Heart left ventricle (tissue), 16 donors: Measurements from ENCODE around the gene KANK4. TPM values are rescaled to one million over a fixed set of nuclear protein-coding genes. Genes with fewer than 3 reads are reported as not detected.

Experiments used
- ATAC-seq, 4 donors: fragments of 200-7000 bp; cut with Tn5 transposase; one replicate each; pipeline ENCODE4 v1.9.1; 2020 to 2022; ENCODE audit warnings: moderate library complexity in 4 of 4, mild to moderate bottlenecking in 3 of 4, moderate number of reproducible peaks in 1 of 4
- DNase-seq, 5 donors: peaks; one replicate each; pipeline ENCODE4 v3.0.0-alpha.2; 2020
- H3K27ac ChIP-seq, 12 donors: fragments of 200-600 bp; sonication (generic) in 4 of 12; one replicate each; pipeline versions ENCODE4 v1.5.0 to v1.8.0; 2016 to 2022; ENCODE audit warnings: mild to moderate bottlenecking in 2 of 12
- H3K27me3 ChIP-seq, 9 donors: fragments of 200-600 bp; sonication (generic) in 2 of 9; one replicate each; pipeline versions ENCODE4 v1.5.1 to v1.8.0; 2016 to 2022; ENCODE audit warnings: mild to moderate bottlenecking in 3 of 9
- H3K36me3 ChIP-seq, 9 donors: fragments of 200-600 bp; sonication (generic) in 2 of 9; one replicate each; pipeline versions ENCODE4 v1.5.0 to v1.8.0; 2018 to 2022; ENCODE audit warnings: mild to moderate bottlenecking in 2 of 9
- H3K4me1 ChIP-seq, 12 donors: fragments of 200-600 bp; sonication (generic) in 4 of 12; one replicate each; pipeline versions ENCODE4 v1.5.0 to v1.8.0; 2016 to 2022; ENCODE audit warnings: mild to moderate bottlenecking in 3 of 12
- H3K4me3 ChIP-seq, 12 donors: fragments of 200-600 bp; sonication (generic) in 4 of 12; one replicate each; pipeline versions ENCODE4 v1.5.0 to v1.8.0; 2017 to 2022; ENCODE audit warnings: mild to moderate bottlenecking in 9 of 12, moderate library complexity in 4 of 12
- H3K9me3 ChIP-seq, 12 donors: fragments of 200-600 bp; sonication (generic) in 4 of 12; one replicate each; pipeline versions ENCODE4 v1.5.0 to v1.8.0; 2016 to 2022; ENCODE audit warnings: mild to moderate bottlenecking in 1 of 12
- CTCF ChIP-seq, 12 donors: fragments of 200-600 bp; sonication (generic) in 4 of 12; IDR thresholded peaks; one replicate each; pipeline versions ENCODE4 v1.5.0 to v1.8.0; 2018 to 2022; ENCODE audit warnings: antibody characterized with exemption in 12 of 12, mild to moderate bottlenecking in 5 of 12
- POLR2A ChIP-seq, 2 donors: fragments of 450-650 bp; IDR thresholded peaks; one replicate each; pipeline ENCODE4 v1.6.1; 2017; ENCODE audit warnings: antibody characterized with exemption in 2 of 2, mild to moderate bottlenecking in 2 of 2, moderate library complexity in 2 of 2
- WGBS, 4 donors: extraction: QIAGEN DNeasy Blood & Tissue Kit in 2 of 4; methylation state at CpG; one replicate each; pipeline versions ENCODE4 v1.1.5 to v1.1.7; 2013 to 2018; 5-methylcytosine and 5-hydroxymethylcytosine counted together
- intact Hi-C, 10 donors: fragments of 100-400 bp; cut with DNase I; formaldehyde crosslinking; loops; one replicate each; pipeline versions ENCODE4 v1.11.1 to v1.14.2; 2022
- polyA plus RNA-seq, 2 donors: library from polyadenylated mRNA; stranded (reverse); fragments of 200-250 nt; gene quantifications; one replicate each; pipeline ENCODE4 v1.2.3, GENCODE V29; 2013
- total RNA-seq, 9 donors: library from RNA; depleted of rRNA in 2 of 9; stranded (reverse); fragments of >200 nt in 2 of 9; fragmentation: NEBNext Ultra II Directional in 3 of 9; extraction: Animal tissue kit (Norgen Biotek cat#: 25700) in 3 of 9; gene quantifications; one replicate each; pipeline versions ENCODE4 v1.1.0 to v1.2.4, GENCODE V29; 2016 to 2023
- donor health status: ischemic (EF 13 %, LVEDD 7.1; RV severe dilation, severe dysfunction).
- donor health status: healthy with polysubstance abuse.
- donor health status: DM: no; HTN: yes; CAD: no.
- donor health status: DM: no; HTN: no; CAD: no.
- donor health status: ischemic (EF 25% LVEDD 6.9; RV normal size, moderate dysfunction).
- donor health status: ischemic (EF 25% LVEDD 5.7; RV mildly dilated, moderate dysfunction).
- donor health status: healthy.
- donor health status: DM: yes; HTN: yes; CAD: no.
- donor health status: ischemic (EF 35%, LVEDD 5.7; RV mildly dilated, moderate dysfunction).
- donor health status: nonischemic (EF 11% LVEDD 7.7; RV severe dilation, severe dysfunction).
- donor health status: DM: yes; HTN: yes; CAD: no.
- donor health status: PGD.
- donor health status: ischemic (EF 29% LVEDD 5.4; RV normal size, mild dysfunction).
- donor health status: nonischemic (EF 23%, LVEDD 6.1; RV moderate dilation, normal function).

The KANK4 gene
- total and polyA plus RNA-seq, 11 donors: 0.05 to 4.3 (median 0.15) TPM; not detected in 1

- intact Hi-C loops: no loop called here
- Histone ChIP-seq H3K36me3 (no peaks in the 10 kb centered on the region), H3K4me1 (peaks cover 0 to 15% (median 5%) of the 10 kb centered on the region in 12 donors), H3K27ac (no peak overlapping the region), H3K27me3 (peaks cover 7 to 35% (median 14%) of the 10 kb centered on the region in 9 donors), H3K9me3 (no peaks in the 10 kb centered on the region), H3K4me3 (no peak overlapping the region)
- ATAC-seq: no peak
- TF ChIP-seq POLR2A (IDR thresholded peaks at IDR 0.05): no peak
- TF ChIP-seq CTCF (IDR thresholded peaks at IDR 0.05): no peak
- no peak for DNase-seq
- 93 to 98% (median 95%) methylated on average over 6 to 9 of the region's 9 CpGs for WGBS, 4 donors
These were observed 2.0 kb downstream of the KANK4 start for GRCh38 chr1:62317021-62317768.

DNA sequence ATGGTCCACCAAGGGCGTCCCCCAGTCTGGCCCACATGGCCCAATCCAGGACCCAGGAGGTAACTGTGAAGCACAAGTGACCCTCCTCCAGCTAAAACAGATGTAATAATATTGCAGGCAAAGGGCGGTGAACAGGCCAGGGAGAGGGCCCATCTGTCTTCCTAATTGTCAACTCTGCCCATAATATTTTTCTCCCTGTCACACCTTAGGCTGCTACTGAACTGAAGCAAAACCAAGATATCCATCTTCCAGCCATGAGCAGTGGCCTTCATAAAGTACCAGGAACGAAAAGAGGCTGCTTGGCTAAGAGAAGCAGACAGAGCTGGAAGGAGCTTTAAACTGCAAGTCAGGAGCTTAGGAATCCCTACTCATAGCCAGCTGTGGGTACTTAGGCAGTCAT is 3.1 kb downstream of the KANK4 start:
- DNase-seq (no peak), ATAC-seq (no peak)
- Histone ChIP-seq H3K27ac (no peak overlapping the region), H3K36me3 (no peaks in the 10 kb centered on the region), H3K4me3 (no peak overlapping the region), H3K27me3 (peaks cover 7 to 35% (median 14%) of the 10 kb centered on the region in 9 donors), H3K4me1 (peaks cover 0 to 15% (median 5%) of the 10 kb centered on the region in 12 donors), H3K9me3 (no peaks in the 10 kb centered on the region)
- intact Hi-C loops: no loop called here
- no peak for TF ChIP-seq CTCF (IDR thresholded peaks at IDR 0.05)
- TF ChIP-seq POLR2A (IDR thresholded peaks at IDR 0.05): no peak
- 87 to 92% (median 91%) methylated on average over 3 of the region's 3 CpGs for WGBS, 4 donors

GRCh38 chr1:62315387-62315786 is 3.8 kb downstream of the KANK4 start:
- WGBS, 4 donors: 91 to 99% (median 96%) methylated on average over 5 of the region's 5 CpGs
- no peak for DNase-seq
- intact Hi-C loops: no loop called here
- no peak for ATAC-seq
- Histone ChIP-seq H3K9me3 (no peaks in the 10 kb centered on the region), H3K27ac (no peak overlapping the region), H3K27me3 (peaks cover 7 to 31% (median 14%) of the 10 kb centered on the region in 9 donors), H3K4me1 (peaks cover 0 to 15% (median 5%) of the 10 kb centered on the region in 12 donors), H3K4me3 (no peak overlapping the region), H3K36me3 (no peaks in the 10 kb centered on the region)
- TF ChIP-seq CTCF (IDR thresholded peaks at IDR 0.05): no peak
- TF ChIP-seq POLR2A (IDR thresholded peaks at IDR 0.05): no peak

DNA sequence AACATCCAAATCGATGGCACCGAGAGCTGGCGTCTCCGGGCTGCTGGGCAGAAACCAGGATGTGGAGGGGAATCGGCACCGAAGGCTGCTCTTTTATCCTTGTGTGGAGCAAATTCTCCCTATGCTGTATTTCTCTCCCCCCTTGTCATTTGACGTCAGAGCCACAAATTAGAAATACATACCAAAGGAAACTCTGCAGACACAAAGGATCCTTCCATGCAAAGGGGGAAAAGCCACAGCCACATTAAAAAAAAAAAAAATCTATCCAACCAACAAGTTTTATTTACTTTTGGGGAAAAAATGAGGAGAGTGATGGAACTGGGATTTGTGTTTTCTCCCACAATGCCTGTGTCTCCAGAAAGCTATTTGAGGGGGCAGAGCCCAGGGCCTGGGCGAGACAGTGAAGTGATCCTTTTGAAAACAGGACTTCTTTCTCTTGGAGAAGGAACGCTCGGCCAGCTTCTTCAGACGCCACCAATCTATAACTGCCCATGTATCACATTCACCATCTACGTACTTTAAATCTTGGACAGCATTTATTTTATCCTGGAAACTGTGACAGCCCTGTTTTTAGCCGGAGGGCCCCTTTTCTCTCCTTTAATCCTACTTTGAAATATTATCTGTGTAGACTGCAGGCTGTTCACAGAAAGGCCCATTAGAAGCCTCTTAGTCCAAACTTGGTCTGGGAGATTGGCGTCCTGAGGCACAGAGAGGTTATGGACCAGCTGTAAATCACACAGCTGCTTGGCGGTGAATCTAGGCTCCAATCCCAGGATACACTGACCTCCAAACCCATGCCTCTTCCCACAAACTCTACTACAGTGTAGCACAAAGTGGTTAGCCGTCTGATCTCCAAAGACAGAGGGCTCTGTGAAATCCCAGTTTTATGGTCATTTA is 4.5 kb downstream of the KANK4 start:
- Histone ChIP-seq H3K27ac (no peak overlapping the region), H3K36me3 (no peaks in the 10 kb centered on the region), H3K4me3 (no peak overlapping the region), H3K27me3 (peaks cover 7 to 24% (median 14%) of the 10 kb centered on the region in 9 donors), H3K4me1 (peaks cover 0 to 15% (median 5%) of the 10 kb centered on the region in 12 donors), H3K9me3 (no peaks in the 10 kb centered on the region)
- no peak for TF ChIP-seq POLR2A (IDR thresholded peaks at IDR 0.05)
- TF ChIP-seq CTCF (IDR thresholded peaks at IDR 0.05): no peak
- WGBS, 4 donors: 79 to 90% (median 84%) methylated on average over 16 of the region's 16 CpGs
- ATAC-seq (no peak), DNase-seq (no peak)
- intact Hi-C loops: no loop called here
